HEK293 (cell line): ENCODE measurements around the gene SLC4A8.

Experiments used
- CTCF ChIA-PET: fragments of 350-600 bp; formaldehyde crosslinking; extraction: SDS; loops from one replicate; lab custom pipeline; 2021; ENCODE audit warnings: antibody characterized with exemption; lab: Yijun Ruan, JAX
- POLR2A ChIA-PET: fragments of 300-600 bp; formaldehyde crosslinking; extraction: SDS; loops from one replicate; lab custom pipeline; 2020; ENCODE audit warnings: antibody characterized with exemption, inconsistent platforms; lab: Yijun Ruan, JAX
- H3K27ac ChIP-seq: fragments of 200-500 bp; sonication (Bioruptor generic); 2 replicates; pipeline ENCODE4 v1.5.1; 2014; ENCODE audit warnings: low read depth, low read length, control low read depth, inconsistent platforms; ENCODE audit errors: extremely low read depth
- H3K36me3 ChIP-seq, 2 experiments: fragments of 200-500 bp in 1 of 2; sonication (Bioruptor generic) in 1 of 2; 1 replicate in 1 of 2; 2 replicates in 1 of 2; pipeline ENCODE4 v1.5.1; 2014 to 2017; ENCODE audit warnings: inconsistent platforms in 2 of 2, low read length in 2 of 2; ENCODE audit not compliant: control insufficient read depth in 2 of 2, insufficient read depth in 1 of 2
- H3K4me1 ChIP-seq: fragments of 200-500 bp; sonication (Bioruptor generic); 2 replicates; pipeline ENCODE4 v1.5.1; 2014; ENCODE audit warnings: mild to moderate bottlenecking, low read length, inconsistent platforms; ENCODE audit not compliant: control insufficient read depth, insufficient read depth
- H3K4me3 ChIP-seq: 2 replicates; pipeline ENCODE4 v1.5.1; 2011; ENCODE audit warnings: low read depth, mild to moderate bottlenecking, control low read depth, low read length, moderate library complexity
- H3K9me3 ChIP-seq: fragments of 200-500 bp; sonication (Bioruptor generic); 2 replicates; pipeline ENCODE4 v1.5.1; 2014; ENCODE audit warnings: low read depth, low read length, inconsistent platforms; ENCODE audit not compliant: control insufficient read depth, insufficient read depth
- AEBP2 ChIP-seq: fragments of 450-650 bp; formaldehyde crosslinking; IDR thresholded peaks from 2 replicates; pipeline ENCODE4 v1.5.1; 2016; ENCODE audit warnings: missing biosample characterization, missing genetic modification characterization, borderline replicate concordance
- HOXD13 ChIP-seq: sonication (generic); formaldehyde crosslinking; IDR thresholded peaks from 2 replicates; pipeline ENCODE4 v1.8.0; 2022; ENCODE audit warnings: missing genetic modification reagents, borderline replicate concordance
- KLF8 ChIP-seq: fragments of 450-650 bp; formaldehyde crosslinking; IDR thresholded peaks from 2 replicates; pipeline ENCODE4 v1.5.1; 2016; ENCODE audit warnings: missing biosample characterization, missing genetic modification characterization
- KLF9 ChIP-seq: fragments of 450-650 bp; formaldehyde crosslinking; IDR thresholded peaks from 2 replicates; pipeline ENCODE4 v1.5.1; 2016; ENCODE audit warnings: missing biosample characterization, missing genetic modification characterization, low read depth
- ZBTB17 ChIP-seq: fragments of 450-650 bp; formaldehyde crosslinking; IDR thresholded peaks from 2 replicates; pipeline ENCODE4 v1.5.1; 2016; ENCODE audit warnings: missing biosample characterization, missing genetic modification characterization
- ZNF10 ChIP-seq: fragments of 450-650 bp; formaldehyde crosslinking; IDR thresholded peaks from 2 replicates; pipeline ENCODE4 v1.5.1; 2017; ENCODE audit warnings: missing biosample characterization, missing genetic modification characterization
- ZNF184 ChIP-seq: fragments of 450-650 bp; IDR thresholded peaks from 2 replicates; pipeline ENCODE4 v1.5.1; 2018; ENCODE audit warnings: missing biosample characterization, mild to moderate bottlenecking, missing genetic modification characterization
- ZNF202 ChIP-seq: fragments of 450-650 bp; formaldehyde crosslinking; IDR thresholded peaks from 2 replicates; pipeline ENCODE4 v1.5.1; 2016; ENCODE audit warnings: missing biosample characterization, missing genetic modification characterization, borderline replicate concordance
- ZNF391 ChIP-seq: fragments of 450-650 bp; formaldehyde crosslinking; IDR thresholded peaks from 2 replicates; pipeline ENCODE4 v1.5.1; 2016; ENCODE audit warnings: low read depth, missing biosample characterization, missing genetic modification characterization, borderline replicate concordance
- ZNF394 ChIP-seq: fragments of 450-650 bp; formaldehyde crosslinking; IDR thresholded peaks from 2 replicates; pipeline ENCODE4 v1.5.1; 2016; ENCODE audit warnings: missing biosample characterization, missing genetic modification characterization, mild to moderate bottlenecking, moderate library complexity, borderline replicate concordance
- ZNF518A ChIP-seq: fragments of 450-650 bp; formaldehyde crosslinking; conservative IDR thresholded peaks from 2 replicates; pipeline ENCODE4 v1.5.1; 2016; ENCODE audit warnings: low read depth, missing biosample characterization, missing genetic modification characterization
- ZNF704 ChIP-seq: fragments of 450-650 bp; formaldehyde crosslinking; IDR thresholded peaks from 2 replicates; pipeline ENCODE4 v1.5.1; 2016; ENCODE audit warnings: missing biosample characterization, missing genetic modification characterization
- ZNF776 ChIP-seq: fragments of 450-650 bp; formaldehyde crosslinking; IDR thresholded peaks from 2 replicates; pipeline ENCODE4 v1.5.0; 2017; ENCODE audit warnings: missing biosample characterization, missing genetic modification characterization, borderline replicate concordance
- ZNF785 ChIP-seq: fragments of 450-650 bp; formaldehyde crosslinking; IDR thresholded peaks from 2 replicates; pipeline ENCODE4 v1.5.1; 2016; ENCODE audit warnings: missing biosample characterization, missing genetic modification characterization

The SLC4A8 gene

GRCh38 chr12:51549637-51550036, 125.0 kb downstream of the SLC4A8 start:
- POLR2A ChIA-PET, result no interaction called here
- Histone ChIP-seq H3K4me3 (no peak overlapping the region), H3K27ac (no peak overlapping the region), H3K9me3 (no peaks in the 10 kb centered on the region), H3K36me3 (no peaks in the 10 kb centered on the region)
- TF ChIP-seq KLF8 (tag by site-specific recombination) (no peak), ZNF518A (tag by site-specific recombination) (no peak), ZBTB17 (tag by site-specific recombination) (no peak), ZNF184 (tag by site-specific recombination) (no peak), ZNF704 (tag by site-specific recombination) (no peak), ZNF785 (tag by site-specific recombination) (no peak), ZNF391 (tag by site-specific recombination) (no peak), HOXD13 (CRISPR knock-in tag) (no peak), KLF9 (no peak), ZNF776 (tag by site-specific recombination) (no peak), AEBP2 (tag by site-specific recombination) (no peak), ZNF394 (tag by site-specific recombination) (no peak), ZNF10 (tag by site-specific recombination) (no peak), ZNF202 (tag by site-specific recombination) (no peak)
- TF ChIP-seq, all 188 proteins: peak for 0
- CTCF ChIA-PET, result interaction anchor here (1.2 to 1.4 kb wide), 3 partner anchors 17 to 326 kb away, joined by 3 read pairs; no protein-coding TSS in a partner anchor
- H3K4me1 ChIP-seq, result no peaks in the 10 kb centered on the region
